ENCODE data around the gene TAX1BP3. TPM values are rescaled to one million over a fixed set of nuclear protein-coding genes. Genes with fewer than 3 reads are reported as not detected.
A peak's percentile ranks its signal among the peaks of the same experiment; 100 is the strongest.

The TAX1BP3 gene
- total and polyA plus RNA-seq, 9 of the 15 experiments (the other 6 are each of a cell fraction or from before 2014, with no cell fraction given), result 0.99 to 14.5 (median 6.2) TPM

GRCh38 chr17:3635474-3636153 lies 32.8 kb downstream of the TAX1BP3 start (continued):
- peak; percentile 60; the same call in 1 of the 2 replicates for TF ChIP-seq RB1 (IDR thresholded peaks at IDR 0.05; ENCODE audit: low read depth)
- no peak for TF ChIP-seq ZNF445 (CRISPR knock-in tag; IDR thresholded peaks at IDR 0.05; ENCODE audit: low read depth)
- no peak for TF ChIP-seq NFXL1 (CRISPR knock-in tag; IDR thresholded peaks at IDR 0.05)
- TF ChIP-seq ZFX (CRISPR knock-in tag; IDR thresholded peaks at IDR 0.05), result peak; percentile 60
- no peak for TF ChIP-seq HMGN3 (IDR thresholded peaks at IDR 0.05; ENCODE audit: borderline replicate concordance, extremely low read depth, insufficient read length, low read depth, low read length)
- no peak for TF ChIP-seq BCOR (IDR thresholded peaks at IDR 0.05)
- TF ChIP-seq ZNF324 (CRISPR knock-in tag; IDR thresholded peaks at IDR 0.05), result no peak
- TF ChIP-seq FUS (optimal IDR thresholded peaks at IDR 0.05; ENCODE audit: low read depth, low read length), result no peak
- TF ChIP-seq DEAF1 (CRISPR knock-in tag; IDR thresholded peaks at IDR 0.05), result no peak
- TF ChIP-seq BRD9 (IDR thresholded peaks at IDR 0.05; ENCODE audit: low read depth, partially characterized antibody), result no peak
- no peak for TF ChIP-seq MYC (IDR thresholded peaks at IDR 0.05; ENCODE audit: low read depth, low read length)
- TF ChIP-seq MYC (CRISPR knock-in tag; IDR thresholded peaks at IDR 0.05; ENCODE audit: borderline replicate concordance, low read depth), result no peak
- TF ChIP-seq ZNF695 (CRISPR knock-in tag; IDR thresholded peaks at IDR 0.05), result no peak
- TF ChIP-seq PHF8 (IDR thresholded peaks at IDR 0.05; ENCODE audit: borderline replicate concordance, low read length), result no peak; the same call in 1 of the 2 replicates
- no peak for TF ChIP-seq FOXP4 (CRISPR knock-in tag; IDR thresholded peaks at IDR 0.05; ENCODE audit: borderline replicate concordance)
- no peak for TF ChIP-seq MITF (IDR thresholded peaks at IDR 0.05)
- no peak for TF ChIP-seq POLR2B (IDR thresholded peaks at IDR 0.05; ENCODE audit: low read depth, partially characterized antibody)
- no peak for TF ChIP-seq STAT6 (CRISPR knock-in tag; IDR thresholded peaks at IDR 0.05)
- TF ChIP-seq ZNF311 (CRISPR knock-in tag; IDR thresholded peaks at IDR 0.05), result no peak
- TF ChIP-seq EHMT2 (IDR thresholded peaks at IDR 0.05), result no peak
- no peak for TF ChIP-seq KAT2B (IDR thresholded peaks at IDR 0.05; ENCODE audit: low read depth, low read length)
- TF ChIP-seq LEF1 (IDR thresholded peaks at IDR 0.05), result no peak

All from K562 (cell line).